Neural progenitor cell (in vitro differentiated cells): ENCODE data around the gene SIGLEC6. TPM values are rescaled to one million over a fixed set of nuclear protein-coding genes. Genes with fewer than 3 reads are reported as not detected.

ENCODE experiments used
- DNase-seq: peaks from one replicate; pipeline ENCODE4 v3.0.0-alpha.2; 2016; ENCODE audit warnings: low spot score
- H2AFZ ChIP-seq: fragments of 200-600 bp; sonication (generic); replicated peaks from 2 replicates; pipeline ENCODE4 v1.6.1; 2016; ENCODE audit warnings: antibody characterized with exemption
- H3F3A ChIP-seq: fragments of 200-600 bp; sonication (generic); 2 replicates; pipeline ENCODE4 v1.6.1; 2016; ENCODE audit warnings: antibody characterized with exemption, low read depth
- H3K27ac ChIP-seq: fragments of 200-600 bp; sonication (generic); 2 replicates; pipeline ENCODE4 v1.5.1; 2016; ENCODE audit warnings: mild to moderate bottlenecking
- H3K27me3 ChIP-seq: fragments of 200-600 bp; sonication (generic); 2 replicates; pipeline ENCODE4 v1.6.1; 2016; ENCODE audit warnings: mild to moderate bottlenecking, moderate library complexity
- H3K36me3 ChIP-seq: fragments of 200-600 bp; sonication (generic); 2 replicates; pipeline ENCODE4 v1.5.1; 2016
- H3K4me1 ChIP-seq: fragments of 200-600 bp; sonication (generic); 2 replicates; pipeline ENCODE4 v1.6.1; 2016; ENCODE audit warnings: mixed run types
- H3K4me2 ChIP-seq: fragments of 200-600 bp; sonication (generic); 2 replicates; pipeline ENCODE4 v1.6.1; 2016
- H3K4me3 ChIP-seq: fragments of 200-600 bp; sonication (generic); 2 replicates; pipeline ENCODE4 v1.5.1; 2016
- H3K79me2 ChIP-seq: fragments of 200-600 bp; sonication (generic); 2 replicates; pipeline ENCODE4 v1.6.1; 2016; ENCODE audit warnings: low read depth
- H3K9ac ChIP-seq: fragments of 200-600 bp; sonication (generic); 2 replicates; pipeline ENCODE4 v1.6.1; 2016
- H3K9me3 ChIP-seq: fragments of 200-600 bp; sonication (generic); 2 replicates; pipeline ENCODE4 v1.5.1; 2016; ENCODE audit warnings: low read depth
- H4K20me1 ChIP-seq: fragments of 200-600 bp; sonication (generic); 2 replicates; pipeline ENCODE4 v1.6.1; 2016; ENCODE audit warnings: low read depth
- H3K27ac Mint-ChIP-seq: 3 replicates; pipeline ENCODE4 v1.8.0; 2021; ENCODE audit warnings: mixed read lengths
- H3K27me3 Mint-ChIP-seq: 2 replicates; pipeline ENCODE4 v1.8.0; 2022; ENCODE audit warnings: low read depth, mild to moderate bottlenecking, inconsistent platforms, moderate library complexity, mixed read lengths; ENCODE audit not compliant: insufficient read depth
- H3K36me3 Mint-ChIP-seq: 3 replicates; pipeline ENCODE4 v1.8.0; 2021; ENCODE audit warnings: mixed read lengths
- H3K4me1 Mint-ChIP-seq: 3 replicates; pipeline ENCODE4 v1.8.0; 2021; ENCODE audit warnings: mixed read lengths
- H3K4me3 Mint-ChIP-seq: 3 replicates; pipeline ENCODE4 v1.8.0; 2021; ENCODE audit warnings: mild to moderate bottlenecking, moderate library complexity, mixed read lengths
- H3K9me3 Mint-ChIP-seq: 3 replicates; pipeline ENCODE4 v1.8.0; 2020; ENCODE audit warnings: mixed read lengths
- CTCF ChIP-seq: fragments of 200-600 bp; sonication (generic); IDR thresholded peaks from 2 replicates; pipeline ENCODE4 v1.5.1; 2017; ENCODE audit warnings: antibody characterized with exemption, mild to moderate bottlenecking
- EZH2 ChIP-seq: fragments of 200-600 bp; sonication (generic); IDR thresholded peaks from 2 replicates; pipeline ENCODE4 v1.6.1; 2017; ENCODE audit warnings: antibody characterized with exemption, mild to moderate bottlenecking, moderate library complexity
- EZH2phosphoT487 ChIP-seq: fragments of 200-600 bp; sonication (generic); IDR thresholded peaks from 2 replicates; pipeline ENCODE4 v1.6.1; 2017; ENCODE audit warnings: antibody characterized with exemption
- total RNA-seq: library from RNA; depleted of rRNA; stranded (reverse); fragments of >200 nt; gene quantifications from 2 replicates; pipeline ENCODE4 v1.2.3, GENCODE V29; 2015; ENCODE audit warnings: low replicate concordance

The SIGLEC6 gene
- total RNA-seq, 1 donor from 2014 or later = not detected

GRCh38 chr19:51572410-51572809 lies 40.9 kb upstream of the SIGLEC6 start:
- H3K27me3 Mint-ChIP-seq = no peaks in the 10 kb centered on the region
- no peak overlapping the region for H3K9ac ChIP-seq
- H3K9me3 Mint-ChIP-seq = no peaks in the 10 kb centered on the region

GRCh38 chr19:51571599-51571998 lies 40.1 kb upstream of the SIGLEC6 start:
- H3K4me2 ChIP-seq = peak overlapping the region; percentile 80
- TF ChIP-seq EZH2phosphoT487 = no peak
- peaks cover 4% of the 10 kb centered on the region for H3K36me3 Mint-ChIP-seq

More at GRCh38 chr19:51572410-51572809, 40.9 kb upstream of the SIGLEC6 start:
- Histone ChIP-seq H4K20me1 (no peaks in the 10 kb centered on the region), H3K9me3 (no peaks in the 10 kb centered on the region), H3K27me3 (peaks cover 15% of the 10 kb centered on the region), H3K79me2 (peaks cover 11% of the 10 kb centered on the region), H3K4me3 (peak overlapping the region; percentile 56), H3F3A (no peaks in the 10 kb centered on the region), H3K27ac (no peak overlapping the region), H3K36me3 (no peaks in the 10 kb centered on the region), H3K4me2 (peak overlapping the region; percentile 80), H2AFZ (no peak overlapping the region), H3K4me1 (no peaks in the 10 kb centered on the region)
- Mint-ChIP-seq H3K4me1 (peaks cover 14% of the 10 kb centered on the region), H3K4me3 (peak overlapping the region; percentile 93), H3K36me3 (peaks cover 6% of the 10 kb centered on the region), H3K27ac (no peak overlapping the region)
- TF ChIP-seq EZH2 (no peak), EZH2phosphoT487 (no peak), CTCF (no peak)
- DNase-seq = no peak

GRCh38 chr19:51570962-51571575 lies 39.6 kb upstream of the SIGLEC6 start, which contains the start of gene ZNF175:
ZNF175 (plus strand) TSS chr19:51571283; CDS start chr19:51573330, 2,047 bp downstream.
- Histone ChIP-seq H3K27me3 (peaks cover 20% of the 10 kb centered on the region), H3K4me3 (peak within 1 kb of the TSS; percentile 56), H3K4me2 (peak within 1 kb of the TSS; percentile 80), H3K27ac (no peak within 1 kb of the TSS), H2AFZ (peak within 1 kb of the TSS; percentile 78), H3K9me3 (no peaks in the 10 kb centered on the region), H4K20me1 (no peaks in the 10 kb centered on the region), H3K9ac (peak within 1 kb of the TSS; percentile 55), H3K4me1 (no peaks in the 10 kb centered on the region), H3K36me3 (no peaks in the 10 kb centered on the region), H3K79me2 (peaks cover 11% of the 10 kb centered on the region), H3F3A (no peaks in the 10 kb centered on the region)
- peak within 1 kb of the TSS; percentile 69 for H3K27ac Mint-ChIP-seq
- H3K36me3 Mint-ChIP-seq = peaks cover 2% of the 10 kb centered on the region
- TF ChIP-seq EZH2 (no peak), CTCF (no peak), EZH2phosphoT487 (no peak)
- DNase-seq = peak; percentile 93
- H3K27me3 Mint-ChIP-seq = peaks cover 2% of the 10 kb centered on the region
- H3K9me3 Mint-ChIP-seq = no peaks in the 10 kb centered on the region
- peak within 1 kb of the TSS; percentile 93 for H3K4me3 Mint-ChIP-seq
- peaks cover 14% of the 10 kb centered on the region for H3K4me1 Mint-ChIP-seq

More at GRCh38 chr19:51571599-51571998, 40.1 kb upstream of the SIGLEC6 start:
- Histone ChIP-seq H3K4me1 (no peaks in the 10 kb centered on the region), H3K36me3 (no peaks in the 10 kb centered on the region), H3K27me3 (peaks cover 20% of the 10 kb centered on the region), H3K9me3 (no peaks in the 10 kb centered on the region), H3K4me3 (peak overlapping the region; percentile 56), H3K9ac (peak overlapping the region; percentile 55), H3K27ac (no peak overlapping the region), H2AFZ (no peak overlapping the region), H4K20me1 (no peaks in the 10 kb centered on the region), H3K79me2 (peaks cover 11% of the 10 kb centered on the region), H3F3A (no peaks in the 10 kb centered on the region)
- DNase-seq = no peak
- Mint-ChIP-seq H3K4me3 (peak overlapping the region; percentile 93), H3K4me1 (peaks cover 14% of the 10 kb centered on the region), H3K9me3 (no peaks in the 10 kb centered on the region), H3K27me3 (no peaks in the 10 kb centered on the region), H3K27ac (no peak overlapping the region)

- H3K4me3 Mint-ChIP-seq = no peak overlapping the region
- peaks cover 2% of the 10 kb centered on the region for H3K36me3 Mint-ChIP-seq
- DNase-seq = no peak
- no peak for TF ChIP-seq EZH2
- Histone ChIP-seq H3F3A (no peaks in the 10 kb centered on the region), H3K27me3 (peaks cover 20% of the 10 kb centered on the region), H3K4me1 (no peaks in the 10 kb centered on the region), H3K4me3 (no peak overlapping the region), H4K20me1 (no peaks in the 10 kb centered on the region), H3K9ac (no peak overlapping the region), H2AFZ (no peak overlapping the region), H3K27ac (no peak overlapping the region), H3K9me3 (no peaks in the 10 kb centered on the region), H3K79me2 (peaks cover 11% of the 10 kb centered on the region), H3K36me3 (no peaks in the 10 kb centered on the region), H3K4me2 (no peak overlapping the region)
- peaks cover 9% of the 10 kb centered on the region for H3K27me3 Mint-ChIP-seq
- H3K4me1 Mint-ChIP-seq = peaks cover 14% of the 10 kb centered on the region
- H3K9me3 Mint-ChIP-seq = no peaks in the 10 kb centered on the region
- H3K27ac Mint-ChIP-seq = no peak overlapping the region
Measured at GRCh38 chr19:51568456-51568855, 37.0 kb upstream of the SIGLEC6 start.
